Hepatocyte (in vitro differentiated cells): ENCODE measurements around the gene TENM4.

Experiments used
- CTCF ChIP-seq: fragments of 200-600 bp; sonication (generic); IDR thresholded peaks from 2 replicates; pipeline ENCODE4 v1.5.1; 2016; ENCODE audit warnings: antibody characterized with exemption, mild to moderate bottlenecking; ENCODE audit not compliant: poor library complexity
- EZH2 ChIP-seq: fragments of 200-600 bp; sonication (generic); IDR thresholded peaks from 2 replicates; pipeline ENCODE4 v1.6.1; 2016; ENCODE audit warnings: antibody characterized with exemption, mild to moderate bottlenecking, borderline replicate concordance

GRCh38 chr11:78905756-78906155 is 535.1 kb downstream of the TENM4 start:
- TF ChIP-seq EZH2, result no peak
- no peak for TF ChIP-seq CTCF
